Upper lobe of left lung (tissue), 4 donors: Measurements from ENCODE around the gene H2AZ2.

Source experiments
- CTCF ChIP-seq, 6 experiments: fragments of 450-650 bp in 4 of 6; fragments of 200-600 bp in 2 of 6; sonication (generic) in 2 of 6; IDR thresholded peaks; one replicate each; pipeline ENCODE4 v1.5.1; 2016 to 2019; ENCODE audit warnings: antibody characterized with exemption in 6 of 6
- EP300 ChIP-seq, 4 donors: sonication (generic); formaldehyde crosslinking; IDR thresholded peaks; one replicate each; pipeline ENCODE4 v1.5.1; 2017; ENCODE audit warnings: antibody characterized with exemption in 4 of 4, control low read depth in 2 of 4
- POLR2A ChIP-seq, 4 donors: fragments of 450-650 bp; IDR thresholded peaks; one replicate each; pipeline ENCODE4 v1.5.1; 2016 to 2017; ENCODE audit warnings: antibody characterized with exemption in 4 of 4, mild to moderate bottlenecking in 2 of 4
- POLR2AphosphoS5 ChIP-seq, 2 donors: sonication (generic); formaldehyde crosslinking; IDR thresholded peaks; one replicate each; pipeline ENCODE4 v1.5.1; 2017; ENCODE audit warnings: antibody characterized with exemption in 2 of 2

GRCh38 chr7:44858161-44858560, 10.3 kb upstream of the H2AZ2 start:
- TF ChIP-seq CTCF (IDR thresholded peaks at IDR 0.05) (no peak), POLR2A (IDR thresholded peaks at IDR 0.05) (no peak), POLR2AphosphoS5 (IDR thresholded peaks at IDR 0.05) (no peak), EP300 (IDR thresholded peaks at IDR 0.05) (no peak)
